Endodermal cell (in vitro differentiated cells): ENCODE results near the gene CFAP97D2. TPM values are rescaled to one million over a fixed set of nuclear protein-coding genes. Genes with fewer than 3 reads are reported as not detected.
"Not testable (repeated sequence)": the region's sequence is repeated elsewhere in the genome, so short reads cannot be mapped to it uniquely, and the experiment has no call there.

ENCODE experiments used
- DNase-seq: peaks from one replicate; pipeline ENCODE4 v3.0.0-alpha.2; 2017
- H3K27ac ChIP-seq: 2 replicates; pipeline ENCODE4 v1.5.1; 2013; ENCODE audit warnings: mild to moderate bottlenecking, low read depth, low read length, moderate library complexity
- H3K27me3 ChIP-seq: 2 replicates; pipeline ENCODE4 v1.6.1; 2013; ENCODE audit warnings: mild to moderate bottlenecking, low read length, moderate library complexity; ENCODE audit not compliant: insufficient read depth, control insufficient read depth, poor library complexity, severe bottlenecking
- H3K36me3 ChIP-seq: 2 replicates; pipeline ENCODE4 v1.7.0; 2013; ENCODE audit warnings: mild to moderate bottlenecking, low read length, moderate library complexity; ENCODE audit not compliant: control insufficient read depth, insufficient read depth
- H3K4me1 ChIP-seq: one replicate; pipeline ENCODE4 v1.7.0; 2013; ENCODE audit warnings: low read length; ENCODE audit not compliant: control insufficient read depth, insufficient read depth
- H3K4me3 ChIP-seq: 2 replicates; pipeline ENCODE4 v1.5.1; 2013; ENCODE audit warnings: mild to moderate bottlenecking, low read length, moderate library complexity
- H3K9ac ChIP-seq: 2 replicates; pipeline ENCODE4 v1.6.1; 2013; ENCODE audit warnings: mild to moderate bottlenecking, low read length, moderate library complexity; ENCODE audit not compliant: poor library complexity, severe bottlenecking; ENCODE audit errors: extremely low read depth
- H3K9me3 ChIP-seq: 2 replicates; pipeline ENCODE4 v1.6.1; 2013; ENCODE audit warnings: mild to moderate bottlenecking, low read length, moderate library complexity; ENCODE audit not compliant: control insufficient read depth
- H3K27ac Mint-ChIP-seq: 2 replicates; pipeline ENCODE4 v1.8.0; 2020; ENCODE audit warnings: mixed read lengths
- H3K27me3 Mint-ChIP-seq: 2 replicates; pipeline ENCODE4 v1.8.0; 2021; ENCODE audit warnings: mild to moderate bottlenecking, mixed read lengths; ENCODE audit not compliant: insufficient read depth
- H3K36me3 Mint-ChIP-seq: 2 replicates; pipeline ENCODE4 v1.8.0; 2020; ENCODE audit warnings: low read depth, mixed read lengths
- H3K4me1 Mint-ChIP-seq: 2 replicates; pipeline ENCODE4 v1.8.0; 2020; ENCODE audit warnings: mixed read lengths
- H3K4me3 Mint-ChIP-seq: 2 replicates; pipeline ENCODE4 v1.8.0; 2020; ENCODE audit warnings: mild to moderate bottlenecking, moderate library complexity, mixed read lengths
- H3K9me3 Mint-ChIP-seq: 2 replicates; pipeline ENCODE4 v1.8.0; 2020; ENCODE audit warnings: mild to moderate bottlenecking, mixed read lengths
- CTCF ChIP-seq: fragments of 200-600 bp; sonication (generic); conservative IDR thresholded peaks from 2 replicates; pipeline ENCODE4 v1.5.0; 2021; ENCODE audit warnings: antibody characterized with exemption, mild to moderate bottlenecking
- WGBS, 2 experiments: methylation state at CpG; one replicate each; pipeline versions ENCODE4 v1.1.5 to v1.1.7; 2013; ENCODE audit warnings: missing lambda C conversion rate in 2 of 2, mixed read lengths in 1 of 2; ENCODE audit not compliant: insufficient coverage in 1 of 2, insufficient read length in 1 of 2; 5-methylcytosine and 5-hydroxymethylcytosine counted together
- total RNA-seq, 2 donors: library from RNA; stranded (reverse); fragmentation: NEBNext Ultra II Directional in 1 of 2; extraction: Animal tissue kit (Norgen Biotek cat#: 25700) in 1 of 2; gene quantifications; 2 replicates in 1 of 2; 3 replicates in 1 of 2; pipeline ENCODE4 v1.2.1, GENCODE V29; 2021

Gene CFAP97D2
- total RNA-seq, 2 donors from 2014 or later, result not detected

- peaks cover 18% of the 10 kb centered on the region for H3K9me3 ChIP-seq
- TF ChIP-seq CTCF, result no peak
- 87 to 91% methylated on average over 3 of the region's 3 CpGs for WGBS, 2 experiments
- no peak for DNase-seq
- no peak overlapping the region for H3K9ac ChIP-seq
- Mint-ChIP-seq H3K4me1 (no peaks in the 10 kb centered on the region), H3K27ac (no peak overlapping the region), H3K27me3 (no peaks in the 10 kb centered on the region), H3K36me3 (no peaks in the 10 kb centered on the region), H3K9me3 (peaks cover 12% of the 10 kb centered on the region), H3K4me3 (no peak overlapping the region)
- no peak overlapping the region for H3K27ac ChIP-seq
- H3K4me3 ChIP-seq, result no peak overlapping the region
- no peaks in the 10 kb centered on the region for H3K4me1 ChIP-seq
- H3K27me3 ChIP-seq, result no peaks in the 10 kb centered on the region
- H3K36me3 ChIP-seq, result no peaks in the 10 kb centered on the region
These were observed 4.5 kb upstream of the CFAP97D2 start for GRCh38 chr13:114174529-114174961.

GRCh38 chr13:114176359-114176902 lies 2.6 kb upstream of the CFAP97D2 start:
- H3K9me3 ChIP-seq, result peaks cover 14% of the 10 kb centered on the region
- H3K27me3 ChIP-seq, H3K36me3 Mint-ChIP-seq, H3K4me3 ChIP-seq, H3K4me1 Mint-ChIP-seq, DNase-seq, H3K27ac ChIP-seq, H3K4me1 ChIP-seq, H3K9ac ChIP-seq, H3K4me3 Mint-ChIP-seq, H3K27me3 Mint-ChIP-seq, H3K36me3 ChIP-seq, H3K27ac Mint-ChIP-seq: not testable (repeated sequence)
- 86 to 91% methylated on average over 7 to 13 of the region's 14 CpGs for WGBS, 2 experiments
- H3K9me3 Mint-ChIP-seq, result peaks cover 12% of the 10 kb centered on the region

- no peak overlapping the region for H3K27ac ChIP-seq
- 89% methylated on average over 11 to 12 of the region's 12 CpGs for WGBS, 2 experiments
- H3K4me1 ChIP-seq, result no peaks in the 10 kb centered on the region
- no peaks in the 10 kb centered on the region for H3K27me3 ChIP-seq
- Mint-ChIP-seq H3K27me3 (peaks cover 4% of the 10 kb centered on the region), H3K4me1 (no peaks in the 10 kb centered on the region), H3K27ac (no peak overlapping the region), H3K36me3 (no peaks in the 10 kb centered on the region), H3K4me3 (no peak overlapping the region), H3K9me3 (peaks cover 12% of the 10 kb centered on the region)
- no peak overlapping the region for H3K9ac ChIP-seq
- no peak for TF ChIP-seq CTCF
- H3K4me3 ChIP-seq, result no peak overlapping the region
- no peaks in the 10 kb centered on the region for H3K36me3 ChIP-seq
- no peak for DNase-seq
- peaks cover 13% of the 10 kb centered on the region for H3K9me3 ChIP-seq
These were observed 1.6 kb upstream of the CFAP97D2 start for GRCh38 chr13:114177245-114178010.
